HepG2 (cell line): Measurements from ENCODE around the gene PRDM15. TPM values are rescaled to one million over a fixed set of nuclear protein-coding genes. Genes with fewer than 3 reads are reported as not detected.

ENCODE experiments used
- ATAC-seq: fragments of 200-7000 bp; cut with Tn5 transposase; 3 replicates; pipeline ENCODE4 v1.9.1; 2020; ENCODE audit warnings: mild to moderate bottlenecking, moderate library complexity
- BruUV-seq: library from RNA; stranded (reverse); fragments of 400-500 nt; replicated peaks from 2 replicates; lab custom pipeline; 2021; lab: Mats Ljungman, UMichigan
- CTCF ChIA-PET: fragments of 300-600 bp; formaldehyde crosslinking; extraction: SDS; loops from one replicate; lab custom pipeline; 2021; ENCODE audit warnings: low total read pairs, inconsistent platforms, low intra/inter-chr PET ratio; lab: Yijun Ruan, JAX
- POLR2A ChIA-PET: fragments of 350-600 bp; sonication (Branson Sonifier 250); formaldehyde crosslinking; loops from one replicate; lab custom pipeline; 2020; ENCODE audit warnings: antibody characterized with exemption, inconsistent platforms; lab: Yijun Ruan, JAX
- DNase-seq: peaks from one replicate; pipeline ENCODE4 v3.0.0-alpha.2; 2015; ENCODE audit warnings: low spot score
- FAIRE-seq: peaks from 3 replicates; lab custom pipeline; 2011; peaks lifted over from hg19 to GRCh38; lab: Jason Lieb, UNC
- H2AFZ ChIP-seq: one replicate; pipeline ENCODE4 v1.6.1; 2011; ENCODE audit warnings: low read length, inconsistent platforms
- H3K27ac ChIP-seq: fragments of 300-600 bp; 3 replicates; pipeline ENCODE4 v1.8.0; 2011; ENCODE audit warnings: mixed run types, mild to moderate bottlenecking, mixed read lengths, low read length, inconsistent platforms; ENCODE audit not compliant: insufficient read depth; ENCODE audit errors: extremely low read length
- H3K27me3 ChIP-seq, 2 experiments: fragments of 200-600 bp in 1 of 2; 2 replicates in 1 of 2; 3 replicates in 1 of 2; pipeline versions ENCODE4 v1.6.0 to v1.8.0; 2011; ENCODE audit warnings: low read length in 2 of 2, mild to moderate bottlenecking in 2 of 2, moderate library complexity in 2 of 2, inconsistent platforms in 1 of 2; ENCODE audit not compliant: insufficient read depth in 2 of 2, control insufficient read depth in 1 of 2
- H3K36me3 ChIP-seq, 2 experiments: fragments of 200-600 bp in 1 of 2; replicated peaks in 1 of 2; 2 replicates in 1 of 2; 3 replicates in 1 of 2; pipeline versions ENCODE4 v1.5.1 to v1.8.0; 2011; ENCODE audit warnings: low read length in 2 of 2, inconsistent platforms in 1 of 2; ENCODE audit not compliant: insufficient read depth in 2 of 2, control insufficient read depth in 1 of 2
- H3K4me1 ChIP-seq: 2 replicates; pipeline ENCODE4 v1.5.1; 2012; ENCODE audit warnings: low read length, inconsistent platforms; ENCODE audit not compliant: insufficient read depth
- H3K4me2 ChIP-seq: 2 replicates; pipeline ENCODE4 v1.6.0; 2011; ENCODE audit warnings: low read depth, low read length, inconsistent platforms
- H3K4me3 ChIP-seq, 3 experiments: fragments of 200-600 bp in 1 of 3; sonication (generic), shearing (Covaris generic) in 1 of 3; replicated peaks in 1 of 3; 2 replicates each; pipeline ENCODE4 v1.5.1; 2011 to 2016; ENCODE audit warnings: low read length in 3 of 3, inconsistent platforms in 2 of 3, low read depth in 2 of 3, mild to moderate bottlenecking in 2 of 3, control low read depth in 1 of 3, mixed read lengths in 1 of 3; ENCODE audit not compliant: insufficient read depth in 1 of 3
- H3K79me2 ChIP-seq: one replicate; pipeline ENCODE4 v1.6.1; 2011; ENCODE audit warnings: low read length, inconsistent platforms; ENCODE audit not compliant: insufficient read depth
- H3K9ac ChIP-seq: 2 replicates; pipeline ENCODE4 v1.6.0; 2011; ENCODE audit warnings: mild to moderate bottlenecking, low read depth, low read length, inconsistent platforms; ENCODE audit not compliant: insufficient read depth
- H3K9me3 ChIP-seq: 2 replicates; pipeline ENCODE4 v1.5.1; 2012; ENCODE audit warnings: mild to moderate bottlenecking, low read length
- H4K20me1 ChIP-seq: 2 replicates; pipeline ENCODE4 v1.6.0; 2011; ENCODE audit warnings: inconsistent platforms, mild to moderate bottlenecking, low read length, moderate library complexity; ENCODE audit not compliant: insufficient read depth
- ERF ChIP-seq: IDR thresholded peaks from 2 replicates; pipeline ENCODE4 v1.6.1; 2018; ENCODE audit warnings: missing biosample characterization, missing genetic modification reagents
- PHB2 ChIP-seq: fragments of 450-650 bp; IDR thresholded peaks from 2 replicates; pipeline ENCODE4 v1.6.1; 2018; ENCODE audit not compliant: partially characterized antibody
- TCF7 ChIP-seq: sonication (generic); IDR thresholded peaks from 2 replicates; pipeline ENCODE4 v1.6.1; 2016; ENCODE audit warnings: antibody characterized with exemption, low read depth
- ZNF451 ChIP-seq: sonication (generic); formaldehyde crosslinking; IDR thresholded peaks from 2 replicates; pipeline ENCODE4 v1.5.0; 2020; ENCODE audit warnings: mild to moderate bottlenecking, missing genetic modification reagents
- WGBS: methylation state at CpG from one replicate; pipeline ENCODE4 v1.1.6; 2017; ENCODE audit warnings: low lambda C conversion rate; 5-methylcytosine and 5-hydroxymethylcytosine counted together
- in situ Hi-C: cut with HindIII; loops from 2 replicates; pipeline ENCODE4 v1.10.0; 2017; ENCODE audit warnings: low pct_unique_long_range_greater_than_20kb; ENCODE audit not compliant: extremely low pct_ligation_motif_present
- intact Hi-C: fragments of 100-400 bp; cut with micrococcal nuclease; formaldehyde crosslinking; loops from one replicate; pipeline ENCODE4 v1.10.0; 2022; ENCODE audit not compliant: unreplicated experiment
- polyA plus RNA-seq, 8 experiments: library from polyadenylated mRNA; depleted of rRNA in 3 of 8; stranded (reverse) in 7 of 8; unstranded in 1 of 8; fragments of >200 nt; fragmentation: Illumina TruSeq in 4 of 8; extraction: Trizol in 4 of 8; gene quantifications; 2 replicates each; pipeline versions ENCODE4 v1.2.1 to v1.2.3, GENCODE V29; 2011 to 2016; ENCODE audit warnings: low read depth in 4 of 8, missing spikeins in 1 of 8, mixed read lengths in 1 of 8; ENCODE audit not compliant: insufficient read depth in 1 of 8
- total RNA-seq, 5 experiments: library from RNA; depleted of rRNA; stranded (reverse); fragments of >200 nt; fragmentation: Illumina TruSeq; extraction: Trizol; gene quantifications; 2 replicates each; pipeline ENCODE4 v1.2.3, GENCODE V29; 2016; ENCODE audit warnings: low read depth in 1 of 5
- TF ChIP-seq, protein P1 (sequence below): IDR thresholded peaks from 2 replicates; pipeline ENCODE4 v1.6.1; 2012; ENCODE audit warnings: low read length, improper control_type of control experiment

Gene PRDM15
- total and polyA plus RNA-seq, 2 of the 13 experiments (the other 11 are each of a cell fraction or from before 2014, with no cell fraction given): 4.0 to 6.9 TPM

DNA sequence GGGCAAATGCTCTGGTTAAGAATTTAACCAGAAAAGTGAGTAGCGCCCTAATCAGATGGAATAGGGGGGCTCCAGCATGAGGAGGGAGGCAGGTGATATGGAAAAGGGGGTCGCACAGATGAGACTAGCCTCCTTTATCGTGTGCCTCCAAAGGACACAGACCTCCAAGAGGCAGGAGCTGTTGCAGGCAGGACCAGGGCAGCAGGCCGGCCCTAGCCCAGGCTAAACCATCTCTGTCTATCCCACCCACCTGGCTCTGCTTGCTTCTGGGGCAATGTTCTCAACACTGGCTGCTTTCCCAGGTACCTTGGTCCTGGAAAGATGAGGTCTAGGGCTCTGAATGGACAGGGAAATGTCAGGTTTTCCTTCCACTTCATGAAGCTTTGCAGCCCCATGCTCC, 38.4 kb upstream of the PRDM15 start:
- Histone ChIP-seq H3K27me3 (no peaks in the 10 kb centered on the region), H3K36me3 (peaks cover 15 to 53% of the 10 kb centered on the region in 2 experiments), H3K79me2 (no peaks in the 10 kb centered on the region), H4K20me1 (no peaks in the 10 kb centered on the region), H3K4me2 (no peak overlapping the region), H3K9me3 (no peaks in the 10 kb centered on the region), H3K27ac (no peak overlapping the region), H3K4me3 (no peak overlapping the region), H2AFZ (no peak overlapping the region), H3K9ac (no peak overlapping the region), H3K4me1 (peaks cover 14% of the 10 kb centered on the region; the same call in 1 of the 2 replicates)
- no peak for ATAC-seq
- intact Hi-C loops (no loop called here), in situ Hi-C loops (no loop called here)
- FAIRE-seq: no peak
- WGBS: 98% methylated on average over 4 of the region's 4 CpGs
- no TSS peak for BruUV-seq
- POLR2A ChIA-PET: interaction anchor here (0.8 kb wide), 1 partner anchor 8 kb away, joined by 3 read pairs; no protein-coding TSS in a partner anchor
- no peak for DNase-seq
- CTCF ChIA-PET: no interaction called here
- TF ChIP-seq PHB2 (no peak), ZNF451 (CRISPR knock-in tag) (no peak), ERF (CRISPR knock-in tag) (no peak), TCF7 (no peak)
- TF ChIP-seq, protein P1, sequence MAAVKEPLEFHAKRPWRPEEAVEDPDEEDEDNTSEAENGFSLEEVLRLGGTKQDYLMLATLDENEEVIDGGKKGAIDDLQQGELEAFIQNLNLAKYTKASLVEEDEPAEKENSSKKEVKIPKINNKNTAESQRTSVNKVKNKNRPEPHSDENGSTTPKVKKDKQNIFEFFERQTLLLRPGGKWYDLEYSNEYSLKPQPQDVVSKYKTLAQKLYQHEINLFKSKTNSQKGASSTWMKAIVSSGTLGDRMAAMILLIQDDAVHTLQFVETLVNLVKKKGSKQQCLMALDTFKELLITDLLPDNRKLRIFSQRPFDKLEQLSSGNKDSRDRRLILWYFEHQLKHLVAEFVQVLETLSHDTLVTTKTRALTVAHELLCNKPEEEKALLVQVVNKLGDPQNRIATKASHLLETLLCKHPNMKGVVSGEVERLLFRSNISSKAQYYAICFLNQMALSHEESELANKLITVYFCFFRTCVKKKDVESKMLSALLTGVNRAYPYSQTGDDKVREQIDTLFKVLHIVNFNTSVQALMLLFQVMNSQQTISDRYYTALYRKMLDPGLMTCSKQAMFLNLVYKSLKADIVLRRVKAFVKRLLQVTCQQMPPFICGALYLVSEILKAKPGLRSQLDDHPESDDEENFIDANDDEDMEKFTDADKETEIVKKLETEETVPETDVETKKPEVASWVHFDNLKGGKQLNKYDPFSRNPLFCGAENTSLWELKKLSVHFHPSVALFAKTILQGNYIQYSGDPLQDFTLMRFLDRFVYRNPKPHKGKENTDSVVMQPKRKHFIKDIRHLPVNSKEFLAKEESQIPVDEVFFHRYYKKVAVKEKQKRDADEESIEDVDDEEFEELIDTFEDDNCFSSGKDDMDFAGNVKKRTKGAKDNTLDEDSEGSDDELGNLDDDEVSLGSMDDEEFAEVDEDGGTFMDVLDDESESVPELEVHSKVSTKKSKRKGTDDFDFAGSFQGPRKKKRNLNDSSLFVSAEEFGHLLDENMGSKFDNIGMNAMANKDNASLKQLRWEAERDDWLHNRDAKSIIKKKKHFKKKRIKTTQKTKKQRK: no peak
